ENCODE results near the gene EAPP.

DNA sequence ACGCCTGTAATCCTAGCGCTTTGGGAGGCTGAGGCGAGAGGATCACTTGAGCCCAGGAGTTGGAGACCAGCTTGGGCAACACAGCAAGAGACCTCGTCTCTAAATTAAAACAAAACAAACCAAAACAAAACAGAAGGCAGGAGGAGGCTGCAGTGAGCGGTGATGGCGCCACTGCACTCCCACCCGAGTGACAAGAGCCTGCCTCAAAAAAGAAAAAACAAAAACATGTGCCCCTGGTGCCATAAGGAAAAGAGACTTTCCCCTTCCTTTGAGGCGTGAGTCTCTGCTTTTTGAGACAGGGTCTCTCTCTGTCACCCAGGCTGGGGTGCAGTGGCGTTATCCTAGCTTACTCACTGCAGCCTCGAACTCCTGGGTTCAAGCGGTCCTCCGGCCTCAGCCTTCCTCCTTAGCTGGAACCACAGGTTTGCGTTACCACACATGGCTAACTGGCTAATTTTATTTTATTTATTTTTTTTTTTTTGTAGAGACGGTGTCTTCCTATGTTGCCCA, 9.0 kb upstream of the EAPP start:
- TF ChIP-seq, protein P1, sequence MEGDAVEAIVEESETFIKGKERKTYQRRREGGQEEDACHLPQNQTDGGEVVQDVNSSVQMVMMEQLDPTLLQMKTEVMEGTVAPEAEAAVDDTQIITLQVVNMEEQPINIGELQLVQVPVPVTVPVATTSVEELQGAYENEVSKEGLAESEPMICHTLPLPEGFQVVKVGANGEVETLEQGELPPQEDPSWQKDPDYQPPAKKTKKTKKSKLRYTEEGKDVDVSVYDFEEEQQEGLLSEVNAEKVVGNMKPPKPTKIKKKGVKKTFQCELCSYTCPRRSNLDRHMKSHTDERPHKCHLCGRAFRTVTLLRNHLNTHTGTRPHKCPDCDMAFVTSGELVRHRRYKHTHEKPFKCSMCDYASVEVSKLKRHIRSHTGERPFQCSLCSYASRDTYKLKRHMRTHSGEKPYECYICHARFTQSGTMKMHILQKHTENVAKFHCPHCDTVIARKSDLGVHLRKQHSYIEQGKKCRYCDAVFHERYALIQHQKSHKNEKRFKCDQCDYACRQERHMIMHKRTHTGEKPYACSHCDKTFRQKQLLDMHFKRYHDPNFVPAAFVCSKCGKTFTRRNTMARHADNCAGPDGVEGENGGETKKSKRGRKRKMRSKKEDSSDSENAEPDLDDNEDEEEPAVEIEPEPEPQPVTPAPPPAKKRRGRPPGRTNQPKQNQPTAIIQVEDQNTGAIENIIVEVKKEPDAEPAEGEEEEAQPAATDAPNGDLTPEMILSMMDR (tag by site-specific recombination; IDR thresholded peaks at IDR 0.05): no peak
- no peak for TF ChIP-seq PRDM2 (tag by site-specific recombination; IDR thresholded peaks at IDR 0.05; ENCODE audit: borderline replicate concordance)
- TF ChIP-seq, protein P2, sequence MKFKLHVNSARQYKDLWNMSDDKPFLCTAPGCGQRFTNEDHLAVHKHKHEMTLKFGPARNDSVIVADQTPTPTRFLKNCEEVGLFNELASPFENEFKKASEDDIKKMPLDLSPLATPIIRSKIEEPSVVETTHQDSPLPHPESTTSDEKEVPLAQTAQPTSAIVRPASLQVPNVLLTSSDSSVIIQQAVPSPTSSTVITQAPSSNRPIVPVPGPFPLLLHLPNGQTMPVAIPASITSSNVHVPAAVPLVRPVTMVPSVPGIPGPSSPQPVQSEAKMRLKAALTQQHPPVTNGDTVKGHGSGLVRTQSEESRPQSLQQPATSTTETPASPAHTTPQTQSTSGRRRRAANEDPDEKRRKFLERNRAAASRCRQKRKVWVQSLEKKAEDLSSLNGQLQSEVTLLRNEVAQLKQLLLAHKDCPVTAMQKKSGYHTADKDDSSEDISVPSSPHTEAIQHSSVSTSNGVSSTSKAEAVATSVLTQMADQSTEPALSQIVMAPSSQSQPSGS (tag by site-specific recombination; IDR thresholded peaks at IDR 0.05; ENCODE audit: low read depth): no peak
- no peak for TF ChIP-seq BCL11A (tag by site-specific recombination; IDR thresholded peaks at IDR 0.05; ENCODE audit: low read depth)
- no peak for TF ChIP-seq ZNF571 (tag by site-specific recombination; IDR thresholded peaks at IDR 0.05)
- TF ChIP-seq ZNF544 (tag by site-specific recombination; IDR thresholded peaks at IDR 0.05): no peak
- no peak for TF ChIP-seq FEZF1 (tag by site-specific recombination; IDR thresholded peaks at IDR 0.05)
- TF ChIP-seq ZBTB48 (tag by site-specific recombination; IDR thresholded peaks at IDR 0.05): no peak
- TF ChIP-seq AEBP2 (tag by site-specific recombination; IDR thresholded peaks at IDR 0.05; ENCODE audit: borderline replicate concordance): no peak
- TF ChIP-seq ZBTB20 (tag by site-specific recombination; IDR thresholded peaks at IDR 0.05): no peak
- TF ChIP-seq ELK4 (IDR thresholded peaks at IDR 0.05; ENCODE audit: borderline replicate concordance, low read depth, low read length): no peak

Data from HEK293 (cell line).